Nucleus accumbens (tissue), 56 donors: ENCODE results near the gene TRPM8.
"Not testable (repeated sequence)": the region's sequence is repeated elsewhere in the genome, so short reads cannot be mapped to it uniquely, and the experiment has no call there.

Source experiments
- DNase-seq, 56 donors: peaks; one replicate each; lab custom pipeline; 2025; lab: John Stamatoyannopoulos, UW

The TRPM8 gene

DNA sequence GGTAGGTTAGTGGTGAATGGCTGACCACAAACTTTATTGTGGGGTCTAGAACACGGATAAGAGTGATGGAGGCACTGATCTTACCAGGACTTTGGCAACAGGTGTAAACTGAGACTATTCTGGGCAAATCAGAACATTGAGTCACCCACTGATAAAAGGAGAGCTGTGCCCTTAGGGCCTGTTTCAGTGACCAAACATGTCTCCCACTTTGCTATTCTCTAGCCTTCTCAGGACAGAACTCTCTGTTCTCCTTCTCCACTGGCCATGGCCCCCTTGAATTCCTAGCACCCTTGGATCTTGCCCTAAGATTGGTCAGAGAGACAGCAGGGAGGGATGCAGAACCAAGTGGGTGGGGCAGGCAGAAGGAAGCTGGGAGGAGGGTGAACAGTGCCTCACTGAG lies 18.3 kb downstream of the TRPM8 start:
- no peak for DNase-seq

DNA sequence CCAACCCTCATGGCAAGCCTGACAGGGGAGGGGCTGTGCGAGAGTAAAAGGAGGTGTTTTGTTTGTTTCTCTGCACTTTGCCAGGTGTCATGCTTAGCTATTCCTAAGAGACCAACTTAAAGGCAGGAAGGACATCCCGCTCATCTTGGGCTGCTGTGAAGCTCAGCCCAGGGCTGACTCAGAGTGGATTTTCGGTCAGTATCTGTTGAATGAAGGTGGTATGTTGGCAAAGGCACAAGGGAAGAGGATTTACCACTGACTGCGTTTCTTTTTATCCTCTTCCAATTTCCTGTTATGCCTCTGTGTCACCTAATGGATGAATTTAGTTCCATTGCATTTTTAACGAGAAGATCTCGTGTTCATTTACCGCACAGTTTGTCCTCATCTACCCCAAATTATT lies 18.9 kb downstream of the TRPM8 start:
- no peak for DNase-seq

DNA sequence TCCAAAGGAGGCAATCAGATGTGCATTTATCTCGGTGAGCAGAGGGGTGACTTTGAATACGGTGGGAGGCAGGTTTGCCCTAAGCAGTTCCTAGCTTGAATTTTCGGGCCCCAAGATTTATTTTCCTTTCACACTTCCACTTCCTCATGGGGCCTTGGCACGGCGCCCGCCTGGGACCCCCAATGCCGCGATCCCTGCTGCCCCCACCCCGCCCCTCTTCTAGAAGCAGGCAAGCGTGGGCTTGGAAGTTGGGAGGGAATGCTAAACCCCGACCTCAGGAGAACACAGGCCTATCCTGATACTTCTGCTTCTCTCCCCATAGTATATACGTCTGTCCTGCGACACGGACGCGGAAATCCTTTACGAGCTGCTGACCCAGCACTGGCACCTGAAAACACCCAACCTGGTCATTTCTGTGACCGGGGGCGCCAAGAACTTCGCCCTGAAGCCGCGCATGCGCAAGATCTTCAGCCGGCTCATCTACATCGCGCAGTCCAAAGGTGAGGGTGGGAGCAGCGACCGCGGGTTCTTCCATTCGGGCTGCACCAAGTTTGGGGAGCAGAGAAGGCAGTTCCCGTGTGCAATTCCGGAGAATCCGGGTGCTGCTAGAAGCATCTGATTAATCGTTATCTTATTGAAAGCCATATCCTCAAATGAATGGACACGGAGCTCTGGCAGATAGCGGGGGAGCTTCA lies 21.6 kb downstream of the TRPM8 start:
- peak in 10 of 56 donors; percentile 1 to 31 (median 13) for DNase-seq

DNA sequence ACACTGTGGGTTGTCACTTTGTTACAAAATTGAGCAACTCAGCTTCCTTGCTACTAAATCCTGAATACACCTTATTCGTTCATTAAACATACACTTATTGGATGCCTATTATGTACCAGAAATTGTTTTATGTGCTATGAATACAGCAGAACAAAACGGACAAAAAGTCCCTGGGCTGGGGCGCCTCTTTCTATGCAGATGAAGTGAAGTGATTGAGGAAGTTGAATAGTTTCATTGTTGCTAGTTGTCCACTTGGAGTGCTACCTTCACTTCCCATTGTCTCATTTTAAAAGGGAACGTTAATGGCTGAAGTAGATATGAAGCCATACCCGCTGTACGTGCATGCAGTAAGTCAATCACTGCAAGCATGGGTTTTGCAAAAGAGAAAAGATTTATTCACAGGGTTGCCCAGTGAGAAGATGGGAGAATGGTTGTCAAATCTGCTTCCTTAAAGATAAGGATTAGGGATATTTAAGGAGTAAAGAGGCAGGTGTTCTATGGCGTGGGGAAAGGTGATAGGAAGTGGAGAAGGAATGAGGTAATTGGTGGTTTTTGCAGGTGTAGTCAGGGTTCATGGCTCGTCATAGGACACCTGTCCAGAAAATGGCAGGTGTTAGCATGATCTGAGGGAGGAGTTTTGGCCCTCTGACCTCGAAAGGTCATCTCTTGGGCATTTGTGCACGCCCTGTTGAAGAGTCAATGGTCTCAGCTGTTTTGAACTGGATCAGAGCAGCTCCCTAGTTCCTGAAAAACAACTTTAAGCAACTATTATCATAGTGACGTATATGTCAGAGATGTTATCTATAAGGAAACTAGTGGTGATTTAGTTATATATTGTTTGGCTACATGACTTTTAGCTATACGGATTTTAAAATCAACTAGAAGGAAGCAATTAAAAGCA lies 23.5 kb downstream of the TRPM8 start:
- DNase-seq, result no peak

DNA sequence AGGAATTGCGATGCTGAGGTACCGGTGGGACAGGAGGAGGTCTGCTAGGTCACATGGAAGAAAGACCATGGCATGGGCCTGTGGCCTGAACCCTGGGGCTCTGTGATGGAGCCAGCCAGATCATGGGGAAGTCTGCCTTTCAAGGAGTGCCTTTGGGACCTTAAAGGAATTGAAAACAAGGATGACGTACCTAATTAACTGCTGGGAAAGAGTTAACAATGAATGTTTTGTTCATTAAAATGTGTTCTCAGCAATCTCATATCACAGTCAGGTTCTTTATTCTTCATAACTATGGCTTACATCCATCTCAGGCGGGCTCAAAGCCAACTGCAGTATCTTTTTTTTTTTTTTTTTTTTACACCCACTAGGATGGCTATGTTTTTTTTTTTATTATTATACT lies 25.6 kb downstream of the TRPM8 start:
- DNase-seq, result no peak

DNA sequence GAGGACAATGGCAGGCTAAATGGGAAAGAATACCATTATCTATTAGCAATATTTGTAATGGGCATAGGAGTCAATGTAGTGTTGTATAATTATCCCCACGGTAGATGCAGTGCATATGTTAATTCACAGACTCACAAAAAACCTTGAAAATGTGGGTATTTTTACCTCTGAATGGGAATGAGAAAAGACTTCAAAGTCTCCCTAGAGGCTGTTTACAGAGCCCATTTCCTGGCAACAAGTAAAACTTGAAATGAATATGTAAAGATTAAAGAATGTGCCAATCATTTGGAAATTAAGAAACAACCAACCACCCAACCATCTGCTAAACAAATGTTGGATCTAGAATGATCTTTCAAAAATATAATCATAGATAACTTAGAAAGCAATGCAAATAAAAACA lies 27.1 kb downstream of the TRPM8 start:
- no peak for DNase-seq

DNA sequence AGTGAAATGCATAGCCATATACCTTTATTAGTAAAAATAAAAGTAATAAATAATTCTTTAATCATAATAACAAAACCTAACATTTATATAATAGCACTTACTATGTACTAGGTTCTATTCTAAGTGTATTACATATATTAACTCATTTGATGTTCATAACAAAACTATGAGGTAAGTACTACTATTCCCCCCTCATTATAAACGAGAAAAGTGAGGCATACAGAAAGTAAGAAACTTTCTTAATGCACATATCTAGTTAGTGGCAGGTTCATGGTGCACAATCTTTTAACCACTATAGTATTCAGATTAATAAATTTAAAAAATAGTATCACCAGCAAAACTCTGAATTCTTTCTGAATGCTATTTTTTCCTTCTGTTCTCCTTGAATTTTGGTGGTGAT lies 27.5 kb downstream of the TRPM8 start:
- no peak for DNase-seq

DNA sequence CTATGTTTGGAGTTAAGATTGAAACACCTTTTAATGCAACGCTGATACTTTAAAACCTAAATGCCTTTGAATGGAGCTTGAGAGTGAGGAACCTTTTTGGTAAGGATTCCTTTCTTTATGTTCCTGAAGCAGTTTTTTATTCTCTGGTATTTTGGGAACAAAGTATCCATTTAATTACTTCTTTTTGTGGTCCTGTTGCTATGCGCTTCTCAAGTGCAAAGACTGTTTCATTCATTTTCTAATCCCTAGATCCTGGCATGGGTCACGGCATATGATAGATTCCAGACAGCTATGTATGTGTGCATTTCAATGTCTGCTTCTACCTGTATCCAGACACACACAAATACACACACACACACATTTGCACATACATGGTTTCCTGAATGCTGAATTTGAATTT lies 28.0 kb downstream of the TRPM8 start:
- no peak for DNase-seq

DNA sequence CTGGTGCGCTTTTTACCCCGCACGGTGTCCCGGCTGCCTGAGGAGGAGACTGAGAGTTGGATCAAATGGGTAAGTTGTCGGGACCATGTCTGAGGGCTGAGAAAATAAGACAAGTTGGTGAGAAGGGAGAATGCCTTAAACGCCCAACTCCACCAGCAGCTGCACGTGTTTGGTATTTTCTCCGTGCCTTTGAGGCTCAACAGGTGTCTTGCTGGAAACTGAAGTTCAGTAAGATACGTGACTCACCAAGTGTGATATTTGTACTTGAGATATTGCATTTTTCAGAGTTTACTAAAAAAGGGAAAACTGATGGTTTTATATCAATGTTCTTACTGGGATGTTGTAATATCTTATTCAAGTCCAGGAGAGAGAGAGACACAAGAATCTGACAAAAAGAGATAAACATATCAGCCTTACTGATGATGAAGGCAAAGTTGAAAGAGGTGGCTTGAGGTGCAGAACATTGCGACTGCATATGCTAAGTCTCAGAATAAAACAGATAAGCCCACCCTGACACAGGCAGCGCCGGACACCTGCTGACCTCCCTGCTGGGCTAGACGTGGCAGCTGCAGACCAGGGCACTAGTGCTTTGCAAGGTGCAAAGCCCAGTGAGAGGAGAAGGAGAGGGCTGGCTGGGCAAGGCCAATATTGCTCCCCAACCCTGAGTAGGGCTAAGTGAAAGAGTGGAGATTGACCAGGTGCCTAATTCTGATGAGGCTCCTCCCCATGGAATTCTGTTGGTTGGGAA lies 33.1 kb downstream of the TRPM8 start:
- no peak for DNase-seq

DNA sequence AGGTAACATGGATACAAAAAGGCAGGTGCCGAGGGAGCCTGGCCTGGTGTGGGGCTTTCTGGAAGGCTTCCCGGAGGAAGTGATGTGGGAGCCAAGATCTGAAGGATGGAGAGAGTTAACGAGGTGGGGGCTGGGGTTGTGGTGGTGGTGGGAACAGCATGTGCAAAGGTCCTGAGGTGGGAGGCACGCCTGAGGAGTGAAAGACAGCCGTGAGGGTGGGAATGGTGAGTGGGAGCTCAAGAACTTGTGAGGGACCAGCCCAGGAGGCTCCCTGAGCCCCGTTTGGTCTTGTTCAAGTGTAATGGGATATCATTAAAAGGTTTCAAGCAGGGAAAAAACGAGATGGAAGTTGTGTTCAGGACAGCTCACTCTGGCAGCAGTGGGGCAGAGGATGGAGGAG lies 35.2 kb downstream of the TRPM8 start:
- DNase-seq, result no peak

DNA sequence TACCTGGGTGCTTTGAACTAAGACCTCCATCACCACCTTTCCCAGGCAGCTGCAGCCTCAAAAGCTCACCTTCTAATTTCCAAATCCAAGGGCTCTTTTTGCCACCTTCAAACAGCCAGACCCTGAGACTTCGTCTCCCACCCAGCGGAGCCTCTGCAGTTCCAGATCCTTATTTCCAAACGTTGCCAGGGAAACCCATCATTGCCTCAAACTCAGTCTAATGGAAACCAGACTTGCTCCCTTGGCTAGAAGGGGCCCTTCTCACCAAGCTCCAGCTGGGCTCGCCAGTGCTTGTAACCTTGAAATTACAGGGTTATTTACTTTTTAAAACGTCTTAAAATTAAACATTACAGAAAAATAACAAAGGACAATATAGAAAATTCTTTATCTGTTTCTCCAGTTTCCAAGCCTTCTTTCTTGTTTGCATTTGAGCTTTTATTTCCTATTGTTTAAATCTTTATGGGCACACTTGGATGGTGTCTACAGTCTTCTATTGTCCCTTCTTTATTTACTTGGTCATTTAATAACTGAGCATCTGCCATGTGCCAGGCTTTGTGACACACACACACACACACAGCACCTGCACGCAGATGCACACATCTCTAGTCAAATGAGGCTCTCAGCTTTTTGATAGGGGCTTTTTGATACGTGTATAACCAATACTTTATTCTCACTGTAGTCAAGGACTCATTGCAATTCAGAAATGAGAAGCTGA lies 36.1 kb downstream of the TRPM8 start:
- DNase-seq, result no peak

DNA sequence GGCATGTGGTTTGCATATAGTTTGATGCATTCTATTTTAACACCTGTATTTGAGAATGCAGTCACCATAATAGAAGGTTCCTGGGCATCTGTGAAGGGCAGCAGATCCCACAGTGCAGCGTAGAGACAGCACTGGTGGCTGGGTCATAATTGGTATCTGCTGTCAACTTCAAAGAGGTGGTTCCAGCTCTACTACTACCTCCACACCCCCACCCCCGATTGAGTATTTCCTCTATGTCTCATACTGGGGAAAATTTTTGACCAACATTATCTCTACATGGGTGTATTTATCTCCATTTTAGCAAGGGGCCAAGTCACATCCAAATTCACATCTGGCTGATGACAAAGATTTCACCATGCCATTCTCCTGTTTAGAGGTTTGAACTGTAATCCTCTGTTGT lies 43.0 kb downstream of the TRPM8 start:
- no peak for DNase-seq

DNA sequence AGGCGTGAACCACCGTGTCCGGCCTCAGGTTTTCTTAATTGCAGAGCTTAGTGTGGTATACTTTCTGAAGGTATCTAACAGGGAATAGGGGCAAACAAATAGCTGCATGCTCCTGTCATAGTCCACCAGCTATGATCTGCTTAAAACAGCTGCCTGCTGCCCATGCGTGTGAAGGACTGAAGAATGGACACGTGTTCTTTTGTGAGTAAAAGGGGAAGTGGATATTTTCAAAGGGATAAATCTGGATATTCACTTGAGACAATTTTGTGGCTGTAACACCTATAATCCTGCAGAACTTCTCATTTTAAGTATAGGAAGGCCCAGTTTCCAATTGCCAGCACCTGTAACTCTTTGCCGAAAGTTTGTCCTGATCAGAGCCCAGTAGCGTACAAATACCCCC lies 44.7 kb downstream of the TRPM8 start:
- no peak for DNase-seq

DNA sequence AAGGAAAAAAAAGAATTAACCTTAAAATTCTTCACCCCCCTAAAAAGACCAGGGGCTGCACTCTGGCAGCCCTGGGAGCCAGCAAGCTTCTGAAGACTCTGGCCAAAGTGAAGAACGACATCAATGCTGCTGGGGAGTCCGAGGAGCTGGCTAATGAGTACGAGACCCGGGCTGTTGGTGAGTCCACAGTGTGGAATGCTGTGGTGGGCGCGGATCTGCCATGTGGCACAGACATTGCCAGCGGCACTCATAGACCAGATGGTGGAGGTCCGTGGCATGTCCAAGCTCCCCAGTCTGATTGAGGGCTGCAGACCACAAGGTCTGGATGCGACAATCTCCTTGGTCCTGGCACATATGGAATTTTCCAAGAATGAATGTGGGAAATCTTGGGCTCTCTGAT lies 47.4 kb downstream of the TRPM8 start:
- no peak for DNase-seq

DNA sequence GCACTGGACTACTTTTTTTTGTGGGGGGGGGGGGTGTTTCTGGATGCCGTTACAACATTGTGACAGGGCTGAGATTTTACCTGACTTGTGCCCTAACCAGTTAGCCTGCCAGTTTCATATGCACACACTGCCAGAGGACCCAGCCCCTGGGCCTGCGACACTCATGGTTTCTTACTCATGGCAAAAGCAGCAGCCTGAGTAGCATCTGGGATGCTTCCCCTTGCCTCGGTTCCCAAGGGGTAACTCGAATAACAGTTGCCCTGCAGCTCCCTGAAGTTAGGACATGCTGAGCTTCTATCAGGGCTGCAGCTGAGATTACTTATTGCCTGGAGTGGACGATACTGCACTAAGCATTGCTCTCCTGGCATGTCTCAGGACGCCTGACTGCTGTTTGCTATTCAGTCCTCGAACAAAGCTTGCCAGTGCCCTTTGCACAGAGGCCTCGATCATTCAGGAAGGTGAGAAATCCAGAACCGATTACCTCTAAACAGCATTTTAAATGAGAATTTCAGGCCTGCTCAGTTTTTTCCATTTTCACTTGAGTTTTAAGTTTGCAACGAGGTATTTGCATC lies 47.9 kb downstream of the TRPM8 start:
- no peak for DNase-seq

DNA sequence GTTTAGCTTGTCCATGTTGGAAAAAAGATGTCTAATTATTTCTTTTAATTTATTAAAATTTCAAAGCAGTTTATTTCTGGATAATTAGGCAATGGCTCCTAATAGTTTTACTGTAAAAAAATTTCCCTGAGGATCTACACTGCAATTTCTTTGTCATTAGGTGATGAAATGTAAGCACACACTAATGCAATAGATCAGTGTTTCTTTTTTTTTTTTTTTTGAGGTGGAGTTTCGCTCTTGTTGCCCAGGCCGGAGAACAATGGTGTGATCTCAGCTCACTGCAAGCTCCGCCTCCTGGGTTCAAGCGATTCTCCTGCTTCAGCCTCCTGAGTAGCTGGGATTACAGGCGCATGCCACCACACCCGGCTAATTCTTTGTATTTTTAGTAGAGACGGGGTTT lies 48.5 kb downstream of the TRPM8 start:
- not testable (repeated sequence) for DNase-seq

DNA sequence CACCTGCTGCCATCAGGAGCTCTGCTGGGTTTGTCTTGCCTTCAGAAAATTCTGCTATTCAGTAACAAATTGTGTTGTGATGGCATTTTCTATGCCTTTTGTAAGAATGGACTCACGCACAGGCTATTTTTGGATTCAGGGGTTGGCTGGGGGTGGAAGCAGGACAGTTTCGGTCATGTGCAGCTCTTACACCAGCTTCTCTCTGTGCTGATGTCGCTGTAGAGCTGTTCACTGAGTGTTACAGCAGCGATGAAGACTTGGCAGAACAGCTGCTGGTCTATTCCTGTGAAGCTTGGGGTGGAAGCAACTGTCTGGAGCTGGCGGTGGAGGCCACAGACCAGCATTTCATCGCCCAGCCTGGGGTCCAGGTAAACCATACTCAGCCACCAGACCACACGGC lies 49.2 kb downstream of the TRPM8 start:
- peak in 7 of 56 donors; percentile 1 to 11 (median 5) for DNase-seq

DNA sequence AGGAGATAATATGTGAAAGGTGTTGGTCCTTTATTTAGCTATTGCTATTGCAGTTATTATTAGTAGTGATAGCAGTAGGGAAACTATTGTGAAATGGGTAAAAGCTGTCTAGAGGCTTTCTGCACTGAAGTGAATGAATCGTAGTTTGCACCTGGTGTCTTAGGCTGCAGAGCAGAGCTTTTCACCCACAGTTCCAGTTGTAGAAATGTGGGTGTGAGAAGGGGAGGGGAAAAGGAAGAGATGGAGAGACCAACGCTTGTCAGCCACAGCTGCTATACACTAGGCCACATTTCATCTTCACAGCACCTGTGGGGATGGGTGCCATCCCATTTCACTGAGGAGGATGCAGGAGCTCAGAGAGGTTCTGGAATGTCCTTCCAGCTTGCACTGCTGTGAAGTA lies 50.0 kb downstream of the TRPM8 start:
- no peak for DNase-seq

DNA sequence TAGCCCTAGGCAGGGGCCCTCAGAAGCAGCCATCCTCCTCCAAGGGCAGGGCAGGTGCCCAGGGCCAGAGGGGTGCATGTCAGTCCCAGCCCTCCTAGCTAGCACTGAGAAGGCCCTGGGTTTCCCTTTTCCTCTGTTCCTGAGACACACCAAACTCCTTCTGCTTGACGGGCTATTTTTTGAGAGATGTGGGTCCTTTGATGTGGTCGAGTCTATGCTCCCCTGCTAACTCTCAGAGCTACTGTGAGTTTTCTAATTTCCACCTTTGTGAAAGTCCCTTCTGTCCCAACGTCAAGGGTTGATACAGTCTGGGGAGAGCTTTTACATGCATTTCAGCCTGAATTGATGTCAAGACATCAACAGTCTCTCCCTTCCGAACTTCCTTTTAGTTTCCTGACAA lies 51.4 kb downstream of the TRPM8 start:
- no peak for DNase-seq

DNA sequence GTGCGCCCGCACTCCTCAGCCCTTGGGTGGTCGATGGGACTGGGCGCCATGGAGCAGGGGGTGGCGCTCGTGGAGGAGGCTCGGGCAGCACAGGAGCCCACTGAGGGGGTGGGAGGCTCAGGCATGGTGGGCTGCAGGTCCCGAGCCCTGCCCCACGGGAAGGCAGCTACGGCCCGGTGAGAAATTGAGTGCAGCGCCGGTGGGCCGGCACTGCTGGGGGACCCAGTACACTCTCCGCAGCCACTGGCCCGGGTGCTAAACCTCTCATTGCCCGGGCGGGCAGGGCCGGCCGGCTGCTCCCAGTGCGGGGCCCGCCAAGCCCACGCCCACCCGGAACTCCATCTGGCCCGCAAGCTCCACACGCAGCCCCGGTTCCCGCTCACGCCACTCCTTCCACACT lies 55.3 kb downstream of the TRPM8 start:
- not testable (repeated sequence) for DNase-seq
